K562 (cell line): ENCODE measurements around the gene SNX9. TPM values are rescaled to one million over a fixed set of nuclear protein-coding genes. Genes with fewer than 3 reads are reported as not detected.

Experiments
- BRD4 ChIP-seq: fragments of 200-600 bp; sonication (generic); IDR thresholded peaks from 2 replicates; pipeline ENCODE4 v1.6.1; 2017; ENCODE audit warnings: inconsistent platforms
- CBX5 ChIP-seq: IDR thresholded peaks from 2 replicates; pipeline ENCODE4 v1.6.1; 2014; ENCODE audit warnings: low read depth, borderline replicate concordance
- CREB1 ChIP-seq, 2 experiments: sonication (generic) in 1 of 2; formaldehyde crosslinking in 1 of 2; IDR thresholded peaks; 2 replicates each; pipeline versions ENCODE4 v1.6.1 to v1.8.0; 2012 to 2022; ENCODE audit warnings: inconsistent platforms in 1 of 2, mild to moderate bottlenecking in 1 of 2, missing genetic modification reagents in 1 of 2, moderate library complexity in 1 of 2
- DDX20 ChIP-seq: fragments of 450-650 bp; IDR thresholded peaks from 2 replicates; pipeline ENCODE4 v1.6.1; 2016; ENCODE audit warnings: missing genetic modification characterization, low read depth, mild to moderate bottlenecking, missing compliant biosample characterization, moderate library complexity
- E2F3 ChIP-seq: fragments of 250-450 bp; sonication (Bioruptor Pico); IDR thresholded peaks from 2 replicates; pipeline ENCODE4 v1.4.0; 2020; ENCODE audit warnings: mild to moderate bottlenecking
- EGR1 ChIP-seq: fragments of 450-650 bp; conservative IDR thresholded peaks from 2 replicates; pipeline ENCODE4 v1.6.1; 2017; ENCODE audit warnings: mild to moderate bottlenecking
- GATAD2A ChIP-seq: fragments of 450-650 bp; IDR thresholded peaks from 2 replicates; pipeline ENCODE4 v1.6.1; 2017
- HIVEP1 ChIP-seq: fragments of 250-450 bp; sonication (Bioruptor Pico); IDR thresholded peaks from 2 replicates; pipeline ENCODE4 v1.4.0; 2020; ENCODE audit warnings: mild to moderate bottlenecking
- HNRNPUL1 ChIP-seq: fragments of 200-400 bp; formaldehyde crosslinking; IDR thresholded peaks from 2 replicates; pipeline ENCODE4 v1.6.1; 2017; ENCODE audit warnings: low read length
- KLF6 ChIP-seq: fragments of 250-450 bp; sonication (Bioruptor Pico); IDR thresholded peaks from 2 replicates; pipeline ENCODE4 v1.4.0; 2020; ENCODE audit warnings: mild to moderate bottlenecking, moderate library complexity, borderline replicate concordance
- MAFG ChIP-seq: fragments of 450-650 bp; conservative IDR thresholded peaks from 2 replicates; pipeline ENCODE4 v1.6.1; 2016; ENCODE audit warnings: missing genetic modification characterization, missing compliant biosample characterization
- NBN ChIP-seq: fragments of 450-650 bp; IDR thresholded peaks from 2 replicates; pipeline ENCODE4 v1.6.1; 2016; ENCODE audit warnings: low read depth, mild to moderate bottlenecking
- NEUROD1 ChIP-seq: fragments of 150-350 bp; IDR thresholded peaks from 2 replicates; pipeline ENCODE4 v1.6.1; 2014; ENCODE audit warnings: borderline replicate concordance, low read length, low read depth; ENCODE audit not compliant: partially characterized antibody
- PTBP1 ChIP-seq: fragments of 200-400 bp; formaldehyde crosslinking; IDR thresholded peaks from 2 replicates; pipeline ENCODE4 v1.6.1; 2017; ENCODE audit warnings: low read depth, low read length
- PURB ChIP-seq: sonication (generic); formaldehyde crosslinking; IDR thresholded peaks from 2 replicates; pipeline ENCODE4 v1.9.0; 2021; ENCODE audit warnings: low read depth, mild to moderate bottlenecking, missing genetic modification reagents
- RAD51 ChIP-seq: fragments of 450-650 bp; IDR thresholded peaks from 2 replicates; pipeline ENCODE4 v1.7.1; 2016; ENCODE audit warnings: low read depth, mild to moderate bottlenecking, borderline replicate concordance
- THRAP3 ChIP-seq: fragments of 450-650 bp; IDR thresholded peaks from 2 replicates; pipeline ENCODE4 v1.6.1; 2016; ENCODE audit warnings: mild to moderate bottlenecking, inconsistent platforms, borderline replicate concordance
- U2AF2 ChIP-seq: fragments of 200-400 bp; formaldehyde crosslinking; optimal IDR thresholded peaks from 2 replicates; pipeline ENCODE3; 2017; ENCODE audit warnings: low read depth, mild to moderate bottlenecking, low read length
- XRCC4 ChIP-seq: IDR thresholded peaks from one replicate; pipeline ENCODE4 v1.6.1; 2011; ENCODE audit not compliant: insufficient read depth, insufficient read length; ENCODE audit errors: extremely low read depth
- ZNF444 ChIP-seq: fragments of 250-450 bp; sonication (Bioruptor Pico); IDR thresholded peaks from 2 replicates; pipeline ENCODE4 v1.4.0; 2020; ENCODE audit warnings: mild to moderate bottlenecking, moderate library complexity
- ZNF75A ChIP-seq: fragments of 450-650 bp; formaldehyde crosslinking; IDR thresholded peaks from 2 replicates; pipeline ENCODE4 v1.4.0; 2020; ENCODE audit warnings: mild to moderate bottlenecking
- ZNF780A ChIP-seq: fragments of 250-450 bp; sonication (Bioruptor Pico); IDR thresholded peaks from 2 replicates; pipeline ENCODE4 v1.5.0; 2021; ENCODE audit warnings: mild to moderate bottlenecking
- polyA plus RNA-seq, 8 experiments: library from polyadenylated mRNA; depleted of rRNA in 4 of 8; stranded (reverse) in 5 of 8; unstranded in 3 of 8; fragments of >200 nt; fragmentation: Nextera tagmentation in 2 of 8; fragmentation: Illumina TruSeq in 1 of 8; extraction: Ambion mirVana in 2 of 8; extraction: Trizol in 1 of 8; gene quantifications; 2 replicates each; pipeline versions ENCODE4 v1.2.1 to v1.2.3, GENCODE V29; 2011 to 2014; ENCODE audit warnings: inconsistent platforms in 1 of 8, missing spikeins in 1 of 8
- total RNA-seq, 7 experiments: library from RNA; depleted of rRNA in 6 of 7; stranded (reverse); fragments of >200 nt in 6 of 7; fragmentation: Illumina TruSeq in 2 of 7; extraction: Trizol in 2 of 7; gene quantifications; 2 replicates each; pipeline versions ENCODE4 v1.2.1 to v1.2.3, GENCODE V29; 2011 to 2021; ENCODE audit warnings: low replicate concordance in 1 of 7
- TF ChIP-seq, protein P1 (sequence below): fragments of 250-450 bp; sonication (Bioruptor Pico); IDR thresholded peaks from 2 replicates; pipeline ENCODE4 v1.5.1; 2021; ENCODE audit warnings: mild to moderate bottlenecking
- TF ChIP-seq, protein P2 (sequence below): sonication (generic); formaldehyde crosslinking; IDR thresholded peaks from 2 replicates; pipeline ENCODE4 v1.8.1; 2023; ENCODE audit warnings: missing genetic modification reagents, mild to moderate bottlenecking, borderline replicate concordance
- TF ChIP-seq, protein P3 (sequence below): fragments of 450-650 bp; IDR thresholded peaks from 2 replicates; pipeline ENCODE4 v1.6.1; 2016; ENCODE audit warnings: missing biosample characterization, missing genetic modification characterization

SNX9 gene
- total and polyA plus RNA-seq, 9 of the 15 experiments (the other 6 are each of a cell fraction or from before 2014, with no cell fraction given), result 6.0 to 81.7 (median 57.1) TPM

DNA sequence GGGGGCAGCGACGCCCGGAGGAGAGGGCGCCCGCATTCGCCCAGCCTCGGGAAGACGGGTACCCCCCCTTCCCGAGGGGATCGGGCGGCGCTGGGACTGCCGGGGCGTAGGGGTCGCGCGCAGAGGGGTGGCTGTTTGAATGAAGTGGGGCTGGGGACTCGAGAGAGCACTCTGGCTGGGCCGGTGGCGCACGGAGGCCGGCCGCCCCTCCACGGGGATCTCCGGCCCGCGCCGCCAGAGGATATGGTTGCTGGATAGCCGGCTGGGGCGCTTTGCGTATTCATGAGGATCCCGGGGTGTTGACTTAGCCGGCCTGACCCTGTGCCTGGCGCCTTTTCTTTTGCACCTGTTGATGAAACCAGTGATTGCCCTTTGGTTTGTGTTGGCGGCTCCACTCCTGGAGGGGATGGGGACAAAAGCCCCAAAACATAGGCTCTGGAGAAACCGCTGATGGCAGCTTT is 159.1 kb downstream of the SNX9 start (continued):
- TF ChIP-seq, protein P1, sequence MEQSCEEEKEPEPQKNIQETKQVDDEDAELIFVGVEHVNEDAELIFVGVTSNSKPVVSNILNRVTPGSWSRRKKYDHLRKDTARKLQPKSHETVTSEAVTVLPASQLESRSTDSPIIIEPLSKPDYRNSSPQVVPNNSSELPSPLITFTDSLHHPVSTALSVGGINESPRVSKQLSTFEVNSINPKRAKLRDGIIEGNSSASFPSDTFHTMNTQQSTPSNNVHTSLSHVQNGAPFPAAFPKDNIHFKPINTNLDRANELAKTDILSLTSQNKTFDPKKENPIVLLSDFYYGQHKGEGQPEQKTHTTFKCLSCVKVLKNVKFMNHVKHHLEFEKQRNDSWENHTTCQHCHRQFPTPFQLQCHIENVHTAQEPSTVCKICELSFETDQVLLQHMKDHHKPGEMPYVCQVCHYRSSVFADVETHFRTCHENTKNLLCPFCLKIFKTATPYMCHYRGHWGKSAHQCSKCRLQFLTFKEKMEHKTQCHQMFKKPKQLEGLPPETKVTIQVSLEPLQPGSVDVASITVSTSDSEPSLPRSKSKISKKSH (CRISPR knock-in tag), result no peak
- no peak for TF ChIP-seq THRAP3
- TF ChIP-seq, protein P2, sequence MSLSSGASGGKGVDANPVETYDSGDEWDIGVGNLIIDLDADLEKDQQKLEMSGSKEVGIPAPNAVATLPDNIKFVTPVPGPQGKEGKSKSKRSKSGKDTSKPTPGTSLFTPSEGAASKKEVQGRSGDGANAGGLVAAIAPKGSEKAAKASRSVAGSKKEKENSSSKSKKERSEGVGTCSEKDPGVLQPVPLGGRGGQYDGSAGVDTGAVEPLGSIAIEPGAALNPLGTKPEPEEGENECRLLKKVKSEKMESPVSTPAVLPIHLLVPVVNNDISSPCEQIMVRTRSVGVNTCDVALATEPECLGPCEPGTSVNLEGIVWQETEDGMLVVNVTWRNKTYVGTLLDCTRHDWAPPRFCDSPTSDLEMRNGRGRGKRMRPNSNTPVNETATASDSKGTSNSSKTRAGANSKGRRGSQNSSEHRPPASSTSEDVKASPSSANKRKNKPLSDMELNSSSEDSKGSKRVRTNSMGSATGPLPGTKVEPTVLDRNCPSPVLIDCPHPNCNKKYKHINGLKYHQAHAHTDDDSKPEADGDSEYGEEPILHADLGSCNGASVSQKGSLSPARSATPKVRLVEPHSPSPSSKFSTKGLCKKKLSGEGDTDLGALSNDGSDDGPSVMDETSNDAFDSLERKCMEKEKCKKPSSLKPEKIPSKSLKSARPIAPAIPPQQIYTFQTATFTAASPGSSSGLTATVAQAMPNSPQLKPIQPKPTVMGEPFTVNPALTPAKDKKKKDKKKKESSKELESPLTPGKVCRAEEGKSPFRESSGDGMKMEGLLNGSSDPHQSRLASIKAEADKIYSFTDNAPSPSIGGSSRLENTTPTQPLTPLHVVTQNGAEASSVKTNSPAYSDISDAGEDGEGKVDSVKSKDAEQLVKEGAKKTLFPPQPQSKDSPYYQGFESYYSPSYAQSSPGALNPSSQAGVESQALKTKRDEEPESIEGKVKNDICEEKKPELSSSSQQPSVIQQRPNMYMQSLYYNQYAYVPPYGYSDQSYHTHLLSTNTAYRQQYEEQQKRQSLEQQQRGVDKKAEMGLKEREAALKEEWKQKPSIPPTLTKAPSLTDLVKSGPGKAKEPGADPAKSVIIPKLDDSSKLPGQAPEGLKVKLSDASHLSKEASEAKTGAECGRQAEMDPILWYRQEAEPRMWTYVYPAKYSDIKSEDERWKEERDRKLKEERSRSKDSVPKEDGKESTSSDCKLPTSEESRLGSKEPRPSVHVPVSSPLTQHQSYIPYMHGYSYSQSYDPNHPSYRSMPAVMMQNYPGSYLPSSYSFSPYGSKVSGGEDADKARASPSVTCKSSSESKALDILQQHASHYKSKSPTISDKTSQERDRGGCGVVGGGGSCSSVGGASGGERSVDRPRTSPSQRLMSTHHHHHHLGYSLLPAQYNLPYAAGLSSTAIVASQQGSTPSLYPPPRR (CRISPR knock-in tag), result no peak
- no peak for TF ChIP-seq CBX5
- no peak for TF ChIP-seq ZNF780A (CRISPR knock-in tag)
- TF ChIP-seq EGR1, result no peak
- no peak for TF ChIP-seq MAFG (tag)
- no peak for TF ChIP-seq KLF6
- TF ChIP-seq PURB (CRISPR knock-in tag), result no peak
- no peak for TF ChIP-seq BRD4
- no peak for TF ChIP-seq ZNF75A (CRISPR knock-in tag)
- no peak for TF ChIP-seq GATAD2A
- TF ChIP-seq DDX20, result no peak
- TF ChIP-seq RAD51, result no peak
- no peak for TF ChIP-seq U2AF2
- no peak for TF ChIP-seq HNRNPUL1
- TF ChIP-seq CREB1 (IDR thresholded peaks at IDR 0.05), result no peak
- TF ChIP-seq CREB1 (CRISPR knock-in tag; IDR thresholded peaks at IDR 0.05), result no peak
- TF ChIP-seq HIVEP1, result no peak
- TF ChIP-seq PTBP1, result no peak
- TF ChIP-seq XRCC4, result no peak
- TF ChIP-seq NBN, result no peak
- TF ChIP-seq, protein P3, sequence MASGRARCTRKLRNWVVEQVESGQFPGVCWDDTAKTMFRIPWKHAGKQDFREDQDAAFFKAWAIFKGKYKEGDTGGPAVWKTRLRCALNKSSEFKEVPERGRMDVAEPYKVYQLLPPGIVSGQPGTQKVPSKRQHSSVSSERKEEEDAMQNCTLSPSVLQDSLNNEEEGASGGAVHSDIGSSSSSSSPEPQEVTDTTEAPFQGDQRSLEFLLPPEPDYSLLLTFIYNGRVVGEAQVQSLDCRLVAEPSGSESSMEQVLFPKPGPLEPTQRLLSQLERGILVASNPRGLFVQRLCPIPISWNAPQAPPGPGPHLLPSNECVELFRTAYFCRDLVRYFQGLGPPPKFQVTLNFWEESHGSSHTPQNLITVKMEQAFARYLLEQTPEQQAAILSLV (tag), result no peak
- TF ChIP-seq E2F3, result no peak
- no peak for TF ChIP-seq ZNF444 (CRISPR knock-in tag)
- TF ChIP-seq NEUROD1, result no peak
